Tibial nerve (tissue), 3 donors: ENCODE results near the gene CCNY.

Experiments used
- POLR2A ChIP-seq, 2 donors: fragments of 450-650 bp; IDR thresholded peaks; one replicate each; pipeline ENCODE4 v1.6.1; 2017; ENCODE audit warnings: antibody characterized with exemption in 2 of 2, mild to moderate bottlenecking in 2 of 2, moderate library complexity in 2 of 2
- TF ChIP-seq, protein P1 (sequence below), 5 experiments: fragments of 200-600 bp in 3 of 5; fragments of 450-650 bp in 2 of 5; sonication (generic) in 3 of 5; IDR thresholded peaks; one replicate each; pipeline ENCODE4 v1.5.1; 2016 to 2019; ENCODE audit warnings: antibody characterized with exemption in 5 of 5, mild to moderate bottlenecking in 3 of 5, moderate library complexity in 2 of 5

GRCh38 chr10:35562427-35562826 lies 226.1 kb downstream of the CCNY start:
- TF ChIP-seq, protein P1, sequence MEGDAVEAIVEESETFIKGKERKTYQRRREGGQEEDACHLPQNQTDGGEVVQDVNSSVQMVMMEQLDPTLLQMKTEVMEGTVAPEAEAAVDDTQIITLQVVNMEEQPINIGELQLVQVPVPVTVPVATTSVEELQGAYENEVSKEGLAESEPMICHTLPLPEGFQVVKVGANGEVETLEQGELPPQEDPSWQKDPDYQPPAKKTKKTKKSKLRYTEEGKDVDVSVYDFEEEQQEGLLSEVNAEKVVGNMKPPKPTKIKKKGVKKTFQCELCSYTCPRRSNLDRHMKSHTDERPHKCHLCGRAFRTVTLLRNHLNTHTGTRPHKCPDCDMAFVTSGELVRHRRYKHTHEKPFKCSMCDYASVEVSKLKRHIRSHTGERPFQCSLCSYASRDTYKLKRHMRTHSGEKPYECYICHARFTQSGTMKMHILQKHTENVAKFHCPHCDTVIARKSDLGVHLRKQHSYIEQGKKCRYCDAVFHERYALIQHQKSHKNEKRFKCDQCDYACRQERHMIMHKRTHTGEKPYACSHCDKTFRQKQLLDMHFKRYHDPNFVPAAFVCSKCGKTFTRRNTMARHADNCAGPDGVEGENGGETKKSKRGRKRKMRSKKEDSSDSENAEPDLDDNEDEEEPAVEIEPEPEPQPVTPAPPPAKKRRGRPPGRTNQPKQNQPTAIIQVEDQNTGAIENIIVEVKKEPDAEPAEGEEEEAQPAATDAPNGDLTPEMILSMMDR (IDR thresholded peaks at IDR 0.05) = no peak
- no peak for TF ChIP-seq POLR2A (IDR thresholded peaks at IDR 0.05)
